LNCaP clone FGC (cell line): ENCODE measurements around the gene U2AF2.

Experiments
- DNase-seq: peaks from one replicate; pipeline ENCODE4 v3.0.0-alpha.2; 2011; ENCODE audit warnings: low read depth
- H3K4me3 ChIP-seq: 2 replicates; pipeline ENCODE4 v1.5.1; 2011; ENCODE audit warnings: mild to moderate bottlenecking, low read depth, low read length, control low read depth
- CTCF ChIP-seq: IDR thresholded peaks from 2 replicates; pipeline ENCODE4 v1.5.1; 2012; ENCODE audit warnings: mild to moderate bottlenecking; ENCODE audit not compliant: control insufficient read depth, insufficient read depth; ENCODE audit errors: extremely low read depth

The U2AF2 gene

GRCh38 chr19:55647732-55648584 lies 6.9 kb upstream of the U2AF2 start, which contains the start of gene CCDC106:
Gene CCDC106 (plus strand): TSS chr19:55648212. CDS start chr19:55649047, 835 bp downstream.
- peak within 1 kb of the TSS; percentile 84 for H3K4me3 ChIP-seq
- no peak for TF ChIP-seq CTCF
- no peak for DNase-seq

GRCh38 chr19:55648585-55649267 lies 6.1 kb upstream of the U2AF2 start:
- no peak for DNase-seq
- TF ChIP-seq CTCF, result no peak
- H3K4me3 ChIP-seq, result peak overlapping the region; percentile 84

- peak overlapping the region; percentile 84 for H3K4me3 ChIP-seq
- no peak for TF ChIP-seq CTCF
- no peak for DNase-seq
Measured at GRCh38 chr19:55649268-55650125, 5.3 kb upstream of the U2AF2 start.

- TF ChIP-seq CTCF, result no peak
- no peak for DNase-seq
- no peak overlapping the region for H3K4me3 ChIP-seq
Measured at GRCh38 chr19:55650126-55650557, 4.7 kb upstream of the U2AF2 start.

- TF ChIP-seq CTCF, result no peak
- no peak overlapping the region for H3K4me3 ChIP-seq
- DNase-seq, result no peak
Measured at GRCh38 chr19:55650602-55651230, 4.1 kb upstream of the U2AF2 start.

- DNase-seq, result no peak
- H3K4me3 ChIP-seq, result no peak overlapping the region
- TF ChIP-seq CTCF, result no peak
Measured at GRCh38 chr19:55651236-55651635, 3.6 kb upstream of the U2AF2 start.
